NCI-H2081 (cell line): Measurements from ENCODE around the gene FNDC3B.

Experiments
- DNase-seq, 2 experiments: peaks; one replicate each; lab custom pipeline; 2025; lab: John Stamatoyannopoulos, UW

Gene FNDC3B

GRCh38 chr3:172449466-172450149, 410.2 kb downstream of the FNDC3B start:
- DNase-seq: no peak
